SK-N-SH treated with all-trans-retinoic acid at 6 μM for 48 hours (cell line): Measurements from ENCODE around the gene CYP1A2.

ENCODE experiments used
- ATAC-seq: fragments of 200-7000 bp; cut with Tn5 transposase; 3 replicates; pipeline ENCODE4 v1.9.1; 2020; ENCODE audit warnings: mild to moderate bottlenecking, moderate library complexity
- ARNTL ChIP-seq: fragments of 450-650 bp; formaldehyde crosslinking; IDR thresholded peaks from 2 replicates; pipeline ENCODE4 v1.5.0; 2020; ENCODE audit warnings: low read depth, mild to moderate bottlenecking, moderate library complexity, borderline replicate concordance
- CREB5 ChIP-seq: fragments of 250-450 bp; sonication (Bioruptor Pico); IDR thresholded peaks from 2 replicates; pipeline ENCODE4 v1.5.1; 2020; ENCODE audit warnings: low read depth, mild to moderate bottlenecking, moderate library complexity
- CSDC2 ChIP-seq: fragments of 250-450 bp; sonication (Bioruptor Pico); IDR thresholded peaks from 2 replicates; pipeline ENCODE4 v1.5.0; 2020; ENCODE audit warnings: mild to moderate bottlenecking, moderate library complexity
- CSRNP3 ChIP-seq: fragments of 250-450 bp; sonication (Bioruptor Pico); IDR thresholded peaks from 2 replicates; pipeline ENCODE4 v1.5.1; 2021; ENCODE audit warnings: mild to moderate bottlenecking, moderate library complexity
- ESRRG ChIP-seq: fragments of 250-450 bp; sonication (Bioruptor Pico); IDR thresholded peaks from 2 replicates; pipeline ENCODE4 v1.6.1; 2021; ENCODE audit warnings: mild to moderate bottlenecking
- GLIS3 ChIP-seq: fragments of 250-450 bp; sonication (Bioruptor Pico); IDR thresholded peaks from 2 replicates; pipeline ENCODE4 v1.5.0; 2020; ENCODE audit warnings: mild to moderate bottlenecking, moderate library complexity
- ISL1 ChIP-seq: fragments of 250-450 bp; sonication (Bioruptor Pico); IDR thresholded peaks from 2 replicates; pipeline ENCODE4 v2.1.2; 2022; ENCODE audit warnings: mild to moderate bottlenecking, moderate library complexity
- OSR1 ChIP-seq: fragments of 250-450 bp; sonication (Bioruptor Pico); IDR thresholded peaks from 2 replicates; pipeline ENCODE4 v1.8.0; 2022; ENCODE audit warnings: moderate library complexity, mild to moderate bottlenecking, inconsistent platforms
- POU6F1 ChIP-seq: fragments of 250-450 bp; sonication (Bioruptor Pico); IDR thresholded peaks from 2 replicates; pipeline ENCODE4 v1.8.0; 2021; ENCODE audit warnings: low read depth, mild to moderate bottlenecking, moderate library complexity, borderline replicate concordance
- PPARA ChIP-seq: fragments of 250-450 bp; sonication (Bioruptor Pico); IDR thresholded peaks from 2 replicates; pipeline ENCODE4 v1.5.0; 2020; ENCODE audit warnings: mild to moderate bottlenecking, borderline replicate concordance
- RARB ChIP-seq: fragments of 250-450 bp; sonication (Bioruptor Pico); IDR thresholded peaks from 2 replicates; pipeline ENCODE4 v1.8.0; 2021; ENCODE audit warnings: mild to moderate bottlenecking, moderate library complexity
- SNAI2 ChIP-seq: fragments of 250-450 bp; sonication (Bioruptor Pico); IDR thresholded peaks from 2 replicates; pipeline ENCODE4 v1.5.0; 2020; ENCODE audit warnings: mild to moderate bottlenecking, moderate library complexity
- TCF4 ChIP-seq: fragments of 250-450 bp; sonication (Bioruptor Pico); IDR thresholded peaks from 2 replicates; pipeline ENCODE4 v1.8.0; 2021; ENCODE audit warnings: mild to moderate bottlenecking, moderate library complexity, borderline replicate concordance
- TOX ChIP-seq: fragments of 250-450 bp; sonication (Bioruptor Pico); IDR thresholded peaks from 2 replicates; pipeline ENCODE4 v1.8.0; 2021; ENCODE audit warnings: mild to moderate bottlenecking, moderate library complexity, borderline replicate concordance
- TSHZ2 ChIP-seq: fragments of 250-450 bp; sonication (Bioruptor Pico); IDR thresholded peaks from 2 replicates; pipeline ENCODE4 v1.5.0; 2020; ENCODE audit warnings: mild to moderate bottlenecking, moderate library complexity
- ZC3H10 ChIP-seq: fragments of 250-450 bp; sonication (Bioruptor Pico); IDR thresholded peaks from 2 replicates; pipeline ENCODE4 v1.5.1; 2021; ENCODE audit warnings: mild to moderate bottlenecking, moderate library complexity
- ZFP30 ChIP-seq: fragments of 450-650 bp; formaldehyde crosslinking; IDR thresholded peaks from 2 replicates; pipeline ENCODE4 v1.5.0; 2022; ENCODE audit warnings: mild to moderate bottlenecking, moderate library complexity
- ZNF565 ChIP-seq: fragments of 450-650 bp; formaldehyde crosslinking; conservative IDR thresholded peaks from 2 replicates; pipeline ENCODE4 v1.5.0; 2020; ENCODE audit warnings: low read depth, mild to moderate bottlenecking, moderate library complexity
- ZNF70 ChIP-seq: fragments of 450-650 bp; formaldehyde crosslinking; IDR thresholded peaks from 2 replicates; pipeline ENCODE4 v1.5.0; 2020; ENCODE audit warnings: mild to moderate bottlenecking, moderate library complexity
- ZNF8 ChIP-seq: fragments of 450-650 bp; formaldehyde crosslinking; IDR thresholded peaks from 2 replicates; pipeline ENCODE4 v1.5.0; 2020; ENCODE audit warnings: mild to moderate bottlenecking, moderate library complexity

CYP1A2 gene

GRCh38 chr15:74776821-74777768 lies 28.4 kb downstream of the CYP1A2 start:
- ATAC-seq, result no peak

GRCh38 chr15:74777769-74778598 lies 29.3 kb downstream of the CYP1A2 start:
- ATAC-seq, result no peak
- TF ChIP-seq POU6F1 (CRISPR knock-in tag) (no peak), ZC3H10 (CRISPR knock-in tag) (no peak)

More at GRCh38 chr15:74776821-74777768, 28.4 kb downstream of the CYP1A2 start:
- TF ChIP-seq ISL1 (CRISPR knock-in tag) (no peak), TSHZ2 (CRISPR knock-in tag) (no peak), RARB (no peak), SNAI2 (CRISPR knock-in tag) (no peak), ZNF70 (no peak), TCF4 (CRISPR knock-in tag) (no peak), PPARA (CRISPR knock-in tag) (no peak), CSDC2 (CRISPR knock-in tag) (no peak), OSR1 (CRISPR knock-in tag) (no peak), GLIS3 (CRISPR knock-in tag) (no peak), ZNF8 (CRISPR knock-in tag) (no peak), CREB5 (CRISPR knock-in tag) (no peak), CSRNP3 (CRISPR knock-in tag) (no peak), ZFP30 (CRISPR knock-in tag) (no peak), ZNF565 (no peak), POU6F1 (CRISPR knock-in tag) (no peak)
- TF ChIP-seq, all 23 proteins: peak for 0

GRCh38 chr15:74778599-74778970 lies 29.9 kb downstream of the CYP1A2 start:
- TF ChIP-seq TOX (CRISPR knock-in tag) (no peak), RARB (no peak), ZNF8 (CRISPR knock-in tag) (no peak), ARNTL (no peak), ESRRG (no peak), OSR1 (CRISPR knock-in tag) (no peak), CREB5 (CRISPR knock-in tag) (no peak)
- no peak for ATAC-seq
